ENCODE results near the gene TTC23L. TPM values are rescaled to one million over a fixed set of nuclear protein-coding genes. Genes with fewer than 3 reads are reported as not detected.

Gene TTC23L
- total RNA-seq, 1 experiment from 2014 or later = 3.9 TPM

DNA sequence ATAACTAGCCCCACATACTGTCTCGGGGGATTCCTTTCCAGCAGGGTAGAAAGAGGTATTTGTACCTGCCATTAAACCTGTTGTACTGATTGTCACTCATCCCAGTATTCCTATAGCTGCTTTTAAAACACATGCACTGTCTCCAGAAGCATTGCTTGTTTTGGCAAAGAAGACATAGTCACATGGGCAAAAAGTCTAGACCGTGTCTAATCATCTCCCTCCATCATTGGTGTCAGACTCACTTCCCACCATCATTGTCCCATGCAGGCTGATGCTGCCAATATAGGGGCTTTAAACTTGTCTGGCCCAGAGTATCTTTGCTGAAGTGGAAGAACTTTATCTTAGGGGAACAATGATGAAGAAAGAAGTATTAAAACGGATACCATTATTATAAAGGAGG lies 103.0 kb downstream of the TTC23L start:
- TF ChIP-seq, protein P1, sequence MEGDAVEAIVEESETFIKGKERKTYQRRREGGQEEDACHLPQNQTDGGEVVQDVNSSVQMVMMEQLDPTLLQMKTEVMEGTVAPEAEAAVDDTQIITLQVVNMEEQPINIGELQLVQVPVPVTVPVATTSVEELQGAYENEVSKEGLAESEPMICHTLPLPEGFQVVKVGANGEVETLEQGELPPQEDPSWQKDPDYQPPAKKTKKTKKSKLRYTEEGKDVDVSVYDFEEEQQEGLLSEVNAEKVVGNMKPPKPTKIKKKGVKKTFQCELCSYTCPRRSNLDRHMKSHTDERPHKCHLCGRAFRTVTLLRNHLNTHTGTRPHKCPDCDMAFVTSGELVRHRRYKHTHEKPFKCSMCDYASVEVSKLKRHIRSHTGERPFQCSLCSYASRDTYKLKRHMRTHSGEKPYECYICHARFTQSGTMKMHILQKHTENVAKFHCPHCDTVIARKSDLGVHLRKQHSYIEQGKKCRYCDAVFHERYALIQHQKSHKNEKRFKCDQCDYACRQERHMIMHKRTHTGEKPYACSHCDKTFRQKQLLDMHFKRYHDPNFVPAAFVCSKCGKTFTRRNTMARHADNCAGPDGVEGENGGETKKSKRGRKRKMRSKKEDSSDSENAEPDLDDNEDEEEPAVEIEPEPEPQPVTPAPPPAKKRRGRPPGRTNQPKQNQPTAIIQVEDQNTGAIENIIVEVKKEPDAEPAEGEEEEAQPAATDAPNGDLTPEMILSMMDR (conservative IDR thresholded peaks at IDR 0.05) = no peak
- no peak for TF ChIP-seq EZH2 (IDR thresholded peaks at IDR 0.05; ENCODE audit: low read depth)
- Histone ChIP-seq H3K36me3 (ENCODE audit: low read depth) (peaks cover 21% of the 10 kb centered on the region), H2AFZ (no peak overlapping the region), H3K9me3 (ENCODE audit: insufficient read depth, low read depth) (no peaks in the 10 kb centered on the region), H3K27ac (no peak overlapping the region), H3K4me3 (no peak overlapping the region), H3K79me2 (ENCODE audit: low read depth) (no peaks in the 10 kb centered on the region), H3K4me2 (no peak overlapping the region), H3K27me3 (ENCODE audit: insufficient read depth, low read depth) (no peaks in the 10 kb centered on the region), H4K20me1 (ENCODE audit: insufficient read depth) (no peaks in the 10 kb centered on the region), H3K4me1 (replicated peaks; ENCODE audit: insufficient read depth) (no peaks in the 10 kb centered on the region), H3F3A (ENCODE audit: insufficient read depth, low read depth) (no peaks in the 10 kb centered on the region), H3K9me2 (ENCODE audit: insufficient read depth) (no peaks in the 10 kb centered on the region)
- no TSS peak for BruUV-seq (replicated peaks)
- ChIA-PET POLR2A (ENCODE audit: unreplicated experiment) (no interaction called here), CTCF (no interaction called here)
- intact Hi-C loops (cut with micrococcal nuclease; ENCODE audit: unreplicated experiment) = no loop called here
- no peak for DNase-seq

DNA sequence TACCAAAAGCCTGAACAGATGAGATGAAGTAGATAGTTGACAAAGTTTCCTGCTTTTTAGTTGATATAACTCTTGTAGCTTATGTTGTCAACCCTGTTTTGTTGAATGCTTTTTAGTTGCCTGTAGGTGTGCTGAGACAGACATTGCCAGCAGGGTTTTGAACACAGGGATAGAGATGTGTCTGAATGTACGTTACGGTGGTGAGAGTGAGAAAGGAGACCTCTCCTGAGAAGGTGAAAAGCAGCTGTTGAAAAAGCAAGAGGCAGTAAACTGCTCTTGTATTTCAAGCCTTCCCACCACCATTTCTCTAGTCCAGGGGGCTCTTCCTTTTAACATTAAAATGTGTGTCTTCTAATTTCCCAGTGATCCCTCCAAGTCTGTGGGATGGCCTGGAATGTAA lies 105.1 kb downstream of the TTC23L start:
- Histone ChIP-seq H3K4me2 (no peak overlapping the region), H3K4me1 (replicated peaks; ENCODE audit: insufficient read depth) (no peaks in the 10 kb centered on the region), H3K36me3 (ENCODE audit: low read depth) (peaks cover 20% of the 10 kb centered on the region), H2AFZ (no peak overlapping the region), H3K9me2 (ENCODE audit: insufficient read depth) (no peaks in the 10 kb centered on the region), H4K20me1 (ENCODE audit: insufficient read depth) (no peaks in the 10 kb centered on the region), H3K27ac (no peak overlapping the region), H3K4me3 (no peak overlapping the region), H3K79me2 (ENCODE audit: low read depth) (no peaks in the 10 kb centered on the region), H3F3A (ENCODE audit: insufficient read depth, low read depth) (no peaks in the 10 kb centered on the region), H3K9me3 (ENCODE audit: insufficient read depth, low read depth) (no peaks in the 10 kb centered on the region), H3K27me3 (ENCODE audit: insufficient read depth, low read depth) (no peaks in the 10 kb centered on the region)
- DNase-seq = no peak
- CTCF ChIA-PET = interaction anchor here (1.0 kb wide), 1 partner anchor 14 kb away, joined by 3 read pairs; the partner anchor contains the start of gene DNAJC21
- TF ChIP-seq, protein P1 (conservative IDR thresholded peaks at IDR 0.05) = no peak
- TF ChIP-seq EZH2 (IDR thresholded peaks at IDR 0.05; ENCODE audit: low read depth) = no peak
- BruUV-seq (replicated peaks) = no TSS peak
- intact Hi-C loops (cut with micrococcal nuclease; ENCODE audit: unreplicated experiment) = loop anchor here (2.0 kb wide), 1 partner anchor 13 kb away; no protein-coding TSS in a partner anchor
- POLR2A ChIA-PET (ENCODE audit: unreplicated experiment) = interaction anchor here (0.6 kb wide), 1 partner anchor 11 kb away, joined by 4 read pairs; no protein-coding TSS in a partner anchor

DNA sequence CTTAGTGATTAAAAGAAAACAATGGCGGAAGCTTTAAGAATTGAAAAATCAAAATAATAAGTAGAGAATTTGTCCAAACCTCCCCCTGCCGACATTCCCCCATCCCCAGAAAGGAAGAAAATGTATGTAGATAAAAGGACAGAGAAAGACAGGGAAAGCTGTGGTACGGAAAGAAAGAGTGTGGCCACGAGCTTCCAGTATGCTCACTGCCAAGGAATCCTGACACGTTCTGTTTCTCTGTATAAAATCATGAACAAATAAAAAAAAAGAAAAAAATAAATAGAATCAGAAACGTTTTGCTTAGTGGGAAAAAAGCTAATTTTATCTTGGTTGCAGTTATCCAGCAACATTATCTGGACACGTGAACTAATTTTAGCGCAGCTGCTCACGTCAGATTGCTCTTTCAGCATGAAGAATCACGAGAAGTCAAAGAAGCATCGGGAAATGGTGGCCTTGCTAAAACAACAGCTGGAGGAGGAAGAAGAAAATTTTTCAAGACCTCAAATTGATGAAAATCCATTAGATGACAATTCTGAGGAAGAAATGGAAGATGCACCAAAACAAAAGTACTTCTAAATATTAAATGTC lies 105.6 kb downstream of the TTC23L start:
- intact Hi-C loops (cut with micrococcal nuclease; ENCODE audit: unreplicated experiment) = loop anchor here (2.0 kb wide), 1 partner anchor 14 kb away; no protein-coding TSS in a partner anchor
- H3K9me3 ChIP-seq (ENCODE audit: insufficient read depth, low read depth) = no peaks in the 10 kb centered on the region
- H3K27ac ChIP-seq = no peak overlapping the region
- ChIA-PET POLR2A (ENCODE audit: unreplicated experiment) (interaction anchor here (0.6 kb wide), 1 partner anchor 10 kb away, joined by 4 read pairs; no protein-coding TSS in a partner anchor), CTCF (interaction anchor here (1.0 kb wide), 1 partner anchor 15 kb away, joined by 3 read pairs; the partner anchor contains the start of gene DNAJC21)
- no peak for DNase-seq
- no peak overlapping the region for H3K4me3 ChIP-seq
- TF ChIP-seq EZH2 (IDR thresholded peaks at IDR 0.05; ENCODE audit: low read depth) = no peak
- TF ChIP-seq, protein P1 (conservative IDR thresholded peaks at IDR 0.05) = no peak
- no peaks in the 10 kb centered on the region for H4K20me1 ChIP-seq (ENCODE audit: insufficient read depth)
- no peaks in the 10 kb centered on the region for H3F3A ChIP-seq (ENCODE audit: insufficient read depth, low read depth)
- H3K4me2 ChIP-seq = no peak overlapping the region
- no peak overlapping the region for H2AFZ ChIP-seq
- H3K27me3 ChIP-seq (ENCODE audit: insufficient read depth, low read depth) = no peaks in the 10 kb centered on the region
- BruUV-seq (replicated peaks) = no TSS peak
- H3K79me2 ChIP-seq (ENCODE audit: low read depth) = no peaks in the 10 kb centered on the region
- H3K9me2 ChIP-seq (ENCODE audit: insufficient read depth) = no peaks in the 10 kb centered on the region
- peaks cover 18% of the 10 kb centered on the region for H3K36me3 ChIP-seq (ENCODE audit: low read depth)
- no peaks in the 10 kb centered on the region for H3K4me1 ChIP-seq (replicated peaks; ENCODE audit: insufficient read depth)

Other genes starting within 250 kb of the TTC23L start
- gene RAI14, start 182.8 kb upstream of the TTC23L start, total RNA-seq (2021) = 133 and 145 TPM in 2 replicates
- 43.8 and 63.0 TPM in 2 replicates for gene RAD1, start 76.3 kb downstream of the TTC23L start, total RNA-seq (2021)
- 71.9 and 73.4 TPM in 2 replicates for gene BRIX1, start 76.5 kb downstream of the TTC23L start, total RNA-seq (2021)
- gene DNAJC21, start 90.4 kb downstream of the TTC23L start, total RNA-seq (2021) = 111 and 128 TPM in 2 replicates
- not detected in 2 replicates for gene AGXT2, start 208.8 kb downstream of the TTC23L start, total RNA-seq (2021)

All from PC-9 (cell line).